ENCODE results near the gene GCAT. TPM values are rescaled to one million over a fixed set of nuclear protein-coding genes. Genes with fewer than 3 reads are reported as not detected.

GCAT gene
- polyA plus RNA-seq, 3 donors from 2014 or later: 0.64 to 0.71 TPM; not detected in 1

DNA sequence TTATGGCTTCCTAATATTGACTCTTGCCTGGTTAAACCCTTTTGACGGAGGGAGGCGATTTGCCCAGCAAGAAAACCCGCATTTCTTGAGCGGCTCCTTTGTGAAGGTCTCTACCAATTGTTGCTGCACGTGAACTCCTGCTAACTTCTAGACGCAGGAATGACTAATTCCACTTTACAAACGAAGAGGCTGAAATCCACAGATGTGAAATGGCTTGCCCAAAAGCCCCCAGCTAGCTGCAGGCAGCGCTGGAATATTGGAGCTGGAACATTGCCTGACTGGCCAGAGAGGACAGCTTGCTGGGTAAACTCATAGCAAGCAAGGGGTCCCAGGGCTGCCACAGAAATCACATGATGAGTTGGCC is 542 bp downstream of the GCAT start:
- H3K27ac Mint-ChIP-seq: no peak overlapping the region
- H3K27me3 Mint-ChIP-seq (ENCODE audit: low read depth in 3 of 3): peaks cover 14 to 46% (median 31%) of the 10 kb centered on the region in 3 donors
- peaks cover 27 to 35% of the 10 kb centered on the region in 2 donors for H3K4me1 Mint-ChIP-seq
- H3K9me3 Mint-ChIP-seq: no peaks in the 10 kb centered on the region
- no peaks in the 10 kb centered on the region for H3K36me3 Mint-ChIP-seq
- peak overlapping the region; percentile 70 to 80 (median 77) for H3K4me3 Mint-ChIP-seq
- no peak for DNase-seq

DNA sequence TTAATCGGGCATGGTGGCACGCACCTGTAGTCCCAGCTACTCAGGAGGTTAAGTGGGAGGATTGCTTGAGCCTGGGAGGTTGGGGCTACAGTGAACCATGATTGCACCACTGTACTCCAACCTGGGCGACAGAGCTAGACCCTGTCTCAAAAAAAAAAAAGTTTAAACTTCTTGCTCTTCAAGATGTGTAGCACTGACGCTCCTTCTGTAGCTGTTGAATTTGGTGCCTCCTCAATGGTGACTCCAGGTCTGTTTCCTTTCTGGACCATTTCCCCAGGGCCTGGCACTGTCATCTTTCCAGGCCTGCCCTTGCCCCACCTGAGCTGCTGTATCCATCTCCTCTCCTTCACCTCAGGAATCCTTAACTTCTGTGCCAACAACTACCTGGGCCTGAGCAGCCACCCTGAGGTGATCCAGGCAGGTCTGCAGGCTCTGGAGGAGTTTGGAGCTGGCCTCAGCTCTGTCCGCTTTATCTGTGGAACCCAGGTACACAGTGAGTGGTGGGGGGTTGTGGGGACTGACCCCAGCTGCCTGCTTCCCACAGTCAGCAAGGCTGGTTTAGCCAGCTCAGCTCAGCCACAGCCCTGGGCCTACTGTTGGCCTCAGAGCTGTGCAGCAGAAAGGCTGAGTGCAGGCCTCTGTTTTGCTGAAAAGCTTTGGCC is 2.1 kb downstream of the GCAT start:
- H3K4me1 Mint-ChIP-seq: peaks cover 24 to 35% of the 10 kb centered on the region in 2 donors
- DNase-seq: no peak
- no peak overlapping the region for H3K27ac Mint-ChIP-seq
- H3K9me3 Mint-ChIP-seq: no peaks in the 10 kb centered on the region
- H3K36me3 Mint-ChIP-seq: no peaks in the 10 kb centered on the region
- H3K4me3 Mint-ChIP-seq: peak overlapping the region in 1 of 5 donors; percentile 41
- peaks cover 11 to 39% (median 26%) of the 10 kb centered on the region in 3 donors for H3K27me3 Mint-ChIP-seq (ENCODE audit: low read depth in 3 of 3)

- no peak for DNase-seq
- no peaks in the 10 kb centered on the region for H3K36me3 Mint-ChIP-seq
- no peak overlapping the region for H3K27ac Mint-ChIP-seq
- H3K27me3 Mint-ChIP-seq (ENCODE audit: low read depth in 3 of 3): peaks cover 5 to 25% (median 9%) of the 10 kb centered on the region in 3 donors
- H3K9me3 Mint-ChIP-seq: no peaks in the 10 kb centered on the region
- no peak overlapping the region for H3K4me3 Mint-ChIP-seq
- peaks cover 15 to 20% of the 10 kb centered on the region in 2 donors for H3K4me1 Mint-ChIP-seq
Observed at GRCh38 chr22:37811867-37812266, 4.1 kb downstream of the GCAT start.

- no peaks in the 10 kb centered on the region for H3K36me3 Mint-ChIP-seq
- no peak for DNase-seq
- peaks cover 5 to 18% (median 8%) of the 10 kb centered on the region in 3 donors for H3K27me3 Mint-ChIP-seq (ENCODE audit: low read depth in 3 of 3)
- no peaks in the 10 kb centered on the region for H3K9me3 Mint-ChIP-seq
- H3K4me1 Mint-ChIP-seq: peaks cover 12 to 19% of the 10 kb centered on the region in 2 donors
- H3K4me3 Mint-ChIP-seq: no peak overlapping the region
- no peak overlapping the region for H3K27ac Mint-ChIP-seq
Observed at GRCh38 chr22:37812869-37813678, 5.3 kb downstream of the GCAT start.

DNA sequence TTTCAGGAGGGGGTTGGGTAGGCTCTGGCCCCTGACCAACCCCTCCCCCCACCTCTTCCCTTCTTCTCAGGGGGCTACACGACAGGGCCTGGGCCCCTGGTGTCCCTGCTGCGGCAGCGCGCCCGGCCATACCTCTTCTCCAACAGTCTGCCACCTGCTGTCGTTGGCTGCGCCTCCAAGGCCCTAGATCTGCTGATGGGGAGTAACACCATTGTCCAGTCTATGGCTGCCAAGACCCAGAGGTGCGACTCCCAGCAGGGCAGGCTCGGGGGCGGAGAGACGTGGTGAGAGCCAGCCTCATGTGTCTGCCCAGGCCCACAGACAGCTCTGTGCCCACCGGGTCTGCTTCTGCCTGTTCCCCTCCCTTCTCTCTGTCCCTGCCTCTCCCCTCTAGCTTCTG is 7.9 kb downstream of the GCAT start:
- no peak overlapping the region for H3K4me3 Mint-ChIP-seq
- DNase-seq: no peak
- no peak overlapping the region for H3K27ac Mint-ChIP-seq
- no peaks in the 10 kb centered on the region for H3K9me3 Mint-ChIP-seq
- peaks cover 5 to 10% (median 7%) of the 10 kb centered on the region in 3 donors for H3K27me3 Mint-ChIP-seq (ENCODE audit: low read depth in 3 of 3)
- H3K4me1 Mint-ChIP-seq: peaks cover 11 to 16% of the 10 kb centered on the region in 2 donors
- H3K36me3 Mint-ChIP-seq: no peaks in the 10 kb centered on the region

DNA sequence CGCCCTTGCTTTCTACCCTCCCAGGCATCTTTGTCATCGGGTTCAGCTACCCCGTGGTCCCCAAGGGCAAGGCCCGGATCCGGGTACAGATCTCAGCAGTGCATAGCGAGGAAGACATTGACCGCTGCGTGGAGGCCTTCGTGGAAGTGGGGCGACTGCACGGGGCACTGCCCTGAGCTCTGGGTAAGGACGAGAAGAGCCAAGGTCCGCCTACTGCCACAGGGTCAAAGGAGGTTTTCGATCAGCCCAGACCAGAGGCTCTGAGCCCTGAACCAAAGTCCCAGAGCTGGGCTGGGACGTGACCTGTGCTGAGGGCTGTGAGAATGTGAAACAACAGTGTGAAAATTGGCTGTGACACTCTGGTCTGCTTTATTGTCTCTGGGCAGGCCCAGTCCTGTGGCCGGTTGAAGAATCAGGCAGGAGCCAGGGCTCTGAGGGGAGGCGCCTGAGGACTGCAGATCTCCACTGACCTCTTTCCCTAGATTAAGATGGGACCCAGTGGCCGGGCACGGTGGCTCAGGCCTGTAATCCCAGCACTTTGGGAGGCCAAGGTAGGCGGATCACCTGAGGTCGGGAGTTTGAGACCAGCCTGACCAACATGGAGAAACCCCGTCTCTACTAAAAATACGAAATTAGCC is 8.9 kb downstream of the GCAT start:
- H3K27me3 Mint-ChIP-seq (ENCODE audit: low read depth in 3 of 3): peaks cover 5 to 6% (median 5%) of the 10 kb centered on the region in 3 donors
- H3K36me3 Mint-ChIP-seq: no peaks in the 10 kb centered on the region
- no peak overlapping the region for H3K27ac Mint-ChIP-seq
- no peak for DNase-seq
- H3K4me1 Mint-ChIP-seq: peaks cover 11 to 16% of the 10 kb centered on the region in 2 donors
- no peaks in the 10 kb centered on the region for H3K9me3 Mint-ChIP-seq
- H3K4me3 Mint-ChIP-seq: peak overlapping the region in 1 of 5 donors; percentile 18

DNA sequence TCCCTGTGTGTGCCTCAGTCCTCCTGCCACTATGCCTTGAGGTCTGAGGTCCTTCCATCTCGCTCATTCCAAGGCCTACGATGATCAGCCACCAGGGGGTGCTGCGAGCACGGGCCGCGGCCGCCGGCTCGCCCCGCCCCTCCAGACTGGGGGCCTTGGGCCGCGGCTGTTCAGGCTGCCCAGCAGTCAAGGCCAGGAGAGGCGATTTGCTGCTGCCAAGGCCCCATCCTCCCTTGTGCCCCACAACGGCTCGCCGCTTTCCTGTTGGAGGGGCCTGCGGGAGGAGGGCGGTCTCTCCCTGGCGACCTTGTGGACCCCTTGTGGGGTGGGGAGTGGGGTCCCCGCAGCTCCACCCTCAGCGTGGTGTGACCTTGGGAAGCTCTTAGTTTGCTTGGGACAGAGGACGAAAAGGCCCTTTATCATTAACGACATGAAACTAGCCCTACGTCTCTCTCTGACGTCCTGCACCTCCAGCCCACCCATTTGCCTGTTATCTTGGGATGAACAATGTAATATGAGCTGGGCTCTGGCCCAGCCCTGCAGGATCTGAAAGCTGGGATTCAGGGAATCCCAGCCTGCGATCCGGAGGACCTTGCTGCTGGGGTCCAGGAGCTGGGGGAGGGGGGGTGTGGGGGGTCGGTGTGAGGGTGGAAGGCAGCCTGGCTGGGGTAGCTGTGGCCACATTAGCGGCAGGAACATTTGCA is 10.1 kb downstream of the GCAT start:
- Mint-ChIP-seq H3K4me3 (peak overlapping the region; percentile 47 to 62 (median 58)), H3K36me3 (no peaks in the 10 kb centered on the region), H3K27me3 (ENCODE audit: low read depth in 3 of 3) (peaks cover 5 to 9% (median 8%) of the 10 kb centered on the region in 3 donors), H3K9me3 (no peaks in the 10 kb centered on the region), H3K4me1 (peaks cover 11 to 16% of the 10 kb centered on the region in 2 donors), H3K27ac (no peak overlapping the region)
- DNase-seq: peak; percentile 74 to 80 (median 77)

GRCh38 chr22:37818409-37819104 is 10.8 kb downstream of the GCAT start:
- H3K27me3 Mint-ChIP-seq (ENCODE audit: low read depth in 3 of 3): peaks cover 5 to 9% (median 8%) of the 10 kb centered on the region in 3 donors
- H3K27ac Mint-ChIP-seq: no peak overlapping the region
- no peaks in the 10 kb centered on the region for H3K9me3 Mint-ChIP-seq
- peak overlapping the region; percentile 61 to 73 (median 65) for H3K4me3 Mint-ChIP-seq
- H3K4me1 Mint-ChIP-seq: peaks cover 11 to 16% of the 10 kb centered on the region in 2 donors
- DNase-seq: peak; percentile 57 to 65 (median 63)
- no peaks in the 10 kb centered on the region for H3K36me3 Mint-ChIP-seq

DNA sequence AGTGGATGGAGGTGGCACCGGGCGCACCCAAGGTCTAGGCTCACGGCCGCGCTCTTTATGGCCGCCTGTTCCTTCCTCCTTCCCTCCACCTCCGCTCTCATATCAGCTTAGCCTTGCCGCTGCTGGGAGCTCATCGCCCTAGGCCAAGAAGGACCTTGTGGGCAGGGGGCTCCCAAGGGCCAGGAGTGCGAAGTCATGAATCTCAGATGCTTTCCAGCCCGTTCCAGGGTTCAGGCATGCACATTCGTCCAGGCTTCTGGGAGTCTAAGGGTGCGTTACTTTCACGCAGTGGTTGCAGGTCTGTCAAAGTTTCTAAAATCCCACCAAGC is 11.3 kb downstream of the GCAT start:
- Mint-ChIP-seq H3K36me3 (no peaks in the 10 kb centered on the region), H3K27ac (no peak overlapping the region), H3K4me3 (peak overlapping the region; percentile 61 to 73 (median 65)), H3K4me1 (peaks cover 11 to 16% of the 10 kb centered on the region in 2 donors), H3K27me3 (ENCODE audit: low read depth in 3 of 3) (peaks cover 5 to 9% (median 8%) of the 10 kb centered on the region in 3 donors), H3K9me3 (no peaks in the 10 kb centered on the region)
- no peak for DNase-seq

GRCh38 chr22:37820350-37820749 is 12.6 kb downstream of the GCAT start:
- no peak overlapping the region for H3K27ac Mint-ChIP-seq
- H3K9me3 Mint-ChIP-seq: no peaks in the 10 kb centered on the region
- no peak for DNase-seq
- H3K36me3 Mint-ChIP-seq: no peaks in the 10 kb centered on the region
- H3K27me3 Mint-ChIP-seq (ENCODE audit: low read depth in 3 of 3): peaks cover 5 to 9% (median 8%) of the 10 kb centered on the region in 3 donors
- no peak overlapping the region for H3K4me3 Mint-ChIP-seq
- peaks cover 11 to 18% of the 10 kb centered on the region in 2 donors for H3K4me1 Mint-ChIP-seq

- Mint-ChIP-seq H3K27me3 (ENCODE audit: low read depth in 3 of 3) (peaks cover 5 to 13% (median 6%) of the 10 kb centered on the region in 3 donors), H3K9me3 (no peaks in the 10 kb centered on the region), H3K36me3 (no peaks in the 10 kb centered on the region), H3K4me3 (no peak overlapping the region), H3K4me1 (peaks cover 11 to 20% of the 10 kb centered on the region in 2 donors), H3K27ac (no peak overlapping the region)
- no peak for DNase-seq
Observed at GRCh38 chr22:37822079-37822833, 14.5 kb downstream of the GCAT start.

DNA sequence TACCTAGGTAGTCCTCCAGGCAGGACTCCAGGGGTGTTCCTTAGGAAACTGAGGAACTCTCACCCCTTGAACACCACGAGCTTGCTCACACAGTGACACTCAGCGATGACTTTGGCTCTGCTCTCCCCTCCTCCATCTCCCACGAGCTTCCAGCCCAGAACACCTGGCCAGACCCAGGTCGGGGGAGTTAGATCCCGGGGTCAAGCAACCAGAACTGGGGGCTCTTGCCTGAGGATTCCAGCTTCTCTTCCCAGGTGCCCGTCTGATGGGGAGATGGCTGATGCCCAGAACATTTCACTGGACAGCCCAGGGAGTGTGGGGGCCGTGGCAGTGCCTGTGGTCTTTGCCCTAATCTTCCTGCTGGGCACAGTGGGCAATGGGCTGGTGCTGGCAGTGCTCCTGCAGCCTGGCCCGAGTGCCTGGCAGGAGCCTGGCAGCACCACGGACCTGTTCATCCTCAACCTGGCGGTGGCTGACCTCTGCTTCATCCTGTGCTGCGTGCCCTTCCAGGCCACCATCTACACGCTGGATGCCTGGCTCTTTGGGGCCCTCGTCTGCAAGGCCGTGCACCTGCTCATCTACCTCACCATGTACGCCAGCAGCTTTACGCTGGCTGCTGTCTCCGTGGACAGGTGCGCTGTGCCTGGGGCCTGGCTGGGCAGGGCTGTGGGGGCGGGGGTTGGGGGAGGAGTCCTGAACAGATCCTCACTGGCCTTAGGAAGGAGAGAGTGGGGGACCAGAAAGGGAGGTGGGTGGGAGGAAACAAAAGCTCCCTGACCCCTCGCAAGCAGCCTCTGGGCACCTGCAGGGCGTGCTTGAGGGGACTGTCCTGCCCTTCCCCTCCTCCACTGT is 15.6 kb downstream of the GCAT start, which contains the start of gene GALR3:
Gene GALR3 (plus strand): TSS at position 249 of the 852 bp plus-strand sequence. CDS start 25 bp downstream, at position 274.
- Mint-ChIP-seq H3K36me3 (peaks cover 0 to 3% (median 0%) of the 10 kb centered on the region in 3 donors), H3K4me3 (peak within 1 kb of the TSS in 3 of 5 donors; percentile 50 to 70 (median 68)), H3K27ac (no peak within 1 kb of the TSS), H3K4me1 (peaks cover 0 to 12% of the 10 kb centered on the region in 2 donors), H3K27me3 (ENCODE audit: low read depth in 3 of 3) (peaks cover 3 to 13% (median 6%) of the 10 kb centered on the region in 3 donors), H3K9me3 (no peaks in the 10 kb centered on the region)
- DNase-seq: no peak
